Retinal pigment epithelial cell (primary cell): ENCODE data around the gene KDM3A.

Experiments used
- DNase-seq: peaks from one replicate; pipeline ENCODE4 v3.0.0-alpha.2; 2010; ENCODE audit warnings: low read depth
- H3K4me3 ChIP-seq: 2 replicates; pipeline ENCODE4 v1.5.1; 2011; ENCODE audit warnings: mild to moderate bottlenecking, low read length, control low read depth, moderate library complexity
- TF ChIP-seq, protein P1 (sequence below): conservative IDR thresholded peaks from 2 replicates; pipeline ENCODE4 v1.5.1; 2011; ENCODE audit warnings: low read depth, low read length, control low read depth, inconsistent platforms

The KDM3A gene

DNA sequence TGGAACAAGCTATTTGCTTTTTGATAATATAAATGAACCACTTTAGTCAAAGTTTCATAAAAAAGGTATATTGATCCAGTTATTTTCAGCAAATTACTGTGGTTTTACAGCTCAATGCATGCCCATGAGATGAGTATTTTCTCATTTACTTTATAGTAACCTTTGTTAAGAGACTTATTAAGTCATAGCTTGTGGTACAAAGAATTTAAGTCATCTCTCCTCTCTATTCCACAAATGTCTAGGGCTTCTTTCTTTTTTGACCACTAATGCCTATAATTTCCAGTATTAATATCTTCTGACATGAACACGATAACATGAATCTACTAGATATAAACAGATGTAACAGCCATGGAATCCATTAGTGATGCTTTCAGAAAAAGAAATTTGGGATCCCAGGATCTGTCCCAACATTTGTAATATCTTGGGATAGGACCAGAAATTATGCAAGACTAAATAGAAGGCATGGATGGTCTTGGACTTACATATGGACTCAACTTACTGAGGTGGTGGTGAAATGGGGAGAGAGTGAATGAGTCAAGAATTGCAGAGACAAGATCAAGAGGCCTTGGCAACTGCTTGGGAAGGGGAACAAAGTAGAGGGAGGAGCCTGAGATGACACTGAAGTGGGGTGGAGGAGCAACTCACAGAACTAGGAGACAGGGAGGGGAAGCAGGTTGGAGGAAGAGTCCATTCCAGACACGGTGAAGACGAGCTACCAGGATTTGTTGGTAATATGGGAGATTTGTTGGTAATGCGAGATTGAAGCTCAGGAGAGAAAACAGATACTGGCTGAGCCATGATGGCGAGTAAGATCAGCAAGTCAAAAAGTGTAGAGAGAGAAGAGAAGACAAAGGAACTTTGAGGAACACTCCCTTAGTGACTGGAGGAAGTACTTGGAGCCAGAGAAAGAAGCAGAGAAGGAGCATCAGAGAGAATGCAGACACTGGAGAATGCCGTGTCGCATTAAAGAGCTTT, 42.4 kb upstream of the KDM3A start:
- no peak for DNase-seq
- TF ChIP-seq, protein P1, sequence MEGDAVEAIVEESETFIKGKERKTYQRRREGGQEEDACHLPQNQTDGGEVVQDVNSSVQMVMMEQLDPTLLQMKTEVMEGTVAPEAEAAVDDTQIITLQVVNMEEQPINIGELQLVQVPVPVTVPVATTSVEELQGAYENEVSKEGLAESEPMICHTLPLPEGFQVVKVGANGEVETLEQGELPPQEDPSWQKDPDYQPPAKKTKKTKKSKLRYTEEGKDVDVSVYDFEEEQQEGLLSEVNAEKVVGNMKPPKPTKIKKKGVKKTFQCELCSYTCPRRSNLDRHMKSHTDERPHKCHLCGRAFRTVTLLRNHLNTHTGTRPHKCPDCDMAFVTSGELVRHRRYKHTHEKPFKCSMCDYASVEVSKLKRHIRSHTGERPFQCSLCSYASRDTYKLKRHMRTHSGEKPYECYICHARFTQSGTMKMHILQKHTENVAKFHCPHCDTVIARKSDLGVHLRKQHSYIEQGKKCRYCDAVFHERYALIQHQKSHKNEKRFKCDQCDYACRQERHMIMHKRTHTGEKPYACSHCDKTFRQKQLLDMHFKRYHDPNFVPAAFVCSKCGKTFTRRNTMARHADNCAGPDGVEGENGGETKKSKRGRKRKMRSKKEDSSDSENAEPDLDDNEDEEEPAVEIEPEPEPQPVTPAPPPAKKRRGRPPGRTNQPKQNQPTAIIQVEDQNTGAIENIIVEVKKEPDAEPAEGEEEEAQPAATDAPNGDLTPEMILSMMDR = no peak

DNA sequence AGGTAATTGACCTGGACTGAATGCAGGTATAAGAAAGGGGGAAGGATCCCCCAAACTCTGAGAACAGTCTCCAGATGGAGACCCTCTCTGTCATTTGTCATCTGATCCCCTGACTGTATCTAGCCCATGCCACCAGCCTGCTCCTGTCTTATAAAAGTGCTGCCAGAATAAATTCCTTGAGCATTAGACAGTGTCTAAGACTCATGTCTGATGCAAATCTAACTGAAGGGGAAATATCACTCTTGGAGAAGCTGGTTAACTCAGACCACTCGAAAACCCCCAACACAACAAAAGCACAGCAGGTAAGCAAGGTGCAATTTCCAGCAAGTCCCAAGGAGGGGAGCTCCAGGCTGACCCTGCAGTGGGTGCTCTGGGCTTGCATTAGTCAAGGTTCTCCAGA, 40.9 kb upstream of the KDM3A start:
- TF ChIP-seq, protein P1 = no peak
- DNase-seq = no peak
- H3K4me3 ChIP-seq = no peak overlapping the region

More for the DNA sequence above, 42.4 kb upstream of the KDM3A start:
- H3K4me3 ChIP-seq = no peak overlapping the region

DNA sequence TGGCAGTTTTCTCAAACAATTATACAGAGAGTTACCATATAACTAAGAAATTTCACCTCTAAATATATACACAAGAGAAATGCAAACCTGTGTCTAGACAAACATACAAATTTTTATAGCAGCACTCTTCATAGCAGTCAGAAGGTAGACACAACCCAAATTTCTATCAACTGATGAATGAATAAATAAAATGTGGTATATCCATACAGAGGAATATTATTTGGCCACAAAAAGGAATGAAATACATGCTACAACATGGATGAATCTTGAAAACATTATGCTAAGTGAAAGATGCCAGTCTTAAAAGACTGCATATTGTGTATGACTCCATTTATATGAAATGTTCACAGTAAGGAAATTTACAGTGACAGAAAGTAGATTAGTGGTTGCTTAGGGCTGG, 30.6 kb upstream of the KDM3A start:
- no peak overlapping the region for H3K4me3 ChIP-seq
- no peak for DNase-seq
- TF ChIP-seq, protein P1 = no peak

DNA sequence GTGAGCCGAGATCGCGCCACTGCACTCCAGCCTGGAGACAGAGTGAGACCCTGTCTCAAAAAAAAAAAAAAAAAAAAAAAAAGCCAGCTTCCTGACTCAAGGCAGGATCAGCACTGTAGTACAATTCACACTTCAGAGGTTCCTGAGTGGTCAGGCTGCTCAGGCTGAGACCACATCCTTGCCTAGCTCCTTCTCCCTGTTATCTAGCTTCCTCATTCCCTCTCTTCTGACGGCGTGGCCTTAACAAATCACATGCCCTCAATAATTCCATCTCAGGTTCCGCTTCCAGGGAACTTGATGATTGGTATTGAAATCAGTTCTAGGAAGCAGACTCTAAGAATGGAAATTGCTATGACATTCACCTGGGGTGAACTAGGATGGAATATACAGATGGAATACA, 29.8 kb upstream of the KDM3A start:
- no peak overlapping the region for H3K4me3 ChIP-seq
- TF ChIP-seq, protein P1 = no peak
- no peak for DNase-seq

DNA sequence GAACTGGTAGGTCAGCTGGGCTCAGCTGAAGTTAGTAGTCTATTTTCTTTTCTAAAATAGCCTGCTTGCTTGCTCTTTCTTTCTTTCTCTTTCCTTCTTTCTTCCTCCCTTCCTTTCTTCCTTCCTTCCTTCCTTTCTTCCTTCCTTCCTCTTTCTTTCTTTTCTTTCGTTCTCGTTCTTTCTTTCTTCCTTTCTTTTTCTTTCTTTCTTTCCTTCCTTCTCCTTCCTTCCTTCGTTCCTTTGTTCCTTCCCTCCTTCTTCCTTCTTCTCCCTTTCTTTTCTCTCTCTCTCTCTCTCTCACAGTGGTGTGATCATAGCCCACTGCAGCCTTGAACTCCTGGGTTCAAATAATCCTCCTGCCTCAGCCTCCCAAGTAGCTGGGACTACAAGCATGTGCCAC, 29.2 kb upstream of the KDM3A start:
- H3K4me3 ChIP-seq = no peak overlapping the region
- TF ChIP-seq, protein P1 = no peak
- no peak for DNase-seq

DNA sequence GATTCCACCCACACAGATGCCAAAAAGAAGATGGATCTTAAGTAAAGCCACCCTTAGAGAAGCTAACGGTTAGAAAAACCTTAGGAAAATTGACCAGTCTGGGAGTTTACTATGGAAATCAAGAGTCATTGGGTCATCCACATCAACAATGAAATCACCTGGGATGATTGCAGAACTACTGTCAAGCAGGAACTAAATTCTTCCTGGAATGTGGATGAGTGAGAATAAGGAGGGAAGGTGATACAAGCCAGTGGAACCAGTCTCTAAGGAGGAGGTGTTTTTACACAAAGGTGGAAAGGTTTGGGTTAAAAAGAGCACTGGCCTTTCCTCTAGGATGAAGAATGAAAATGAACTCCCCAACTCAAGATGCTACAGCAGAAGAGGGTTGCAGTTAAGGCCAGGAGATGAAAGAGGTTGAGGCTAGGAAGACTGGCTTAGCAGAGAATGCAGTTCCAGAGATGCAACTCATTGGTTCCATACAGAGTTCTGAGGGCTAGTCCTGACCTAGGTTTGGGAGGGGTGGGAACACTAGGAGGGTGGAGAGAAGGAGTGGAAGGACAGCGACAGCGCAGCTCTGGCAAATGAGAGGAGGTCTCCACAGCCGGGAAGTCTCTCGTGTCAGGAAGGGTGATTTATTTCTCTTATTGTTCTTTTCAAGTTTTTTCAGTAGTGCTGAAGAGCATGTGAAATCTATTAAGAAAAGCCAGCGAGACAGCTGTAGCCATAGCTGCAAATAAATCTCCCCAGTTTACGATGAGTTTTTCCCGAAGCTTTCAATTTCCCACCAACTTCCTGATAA, 27.7 kb upstream of the KDM3A start:
- DNase-seq = no peak
- no peak overlapping the region for H3K4me3 ChIP-seq
- TF ChIP-seq, protein P1 = no peak
